HG03066 (cell line): ENCODE results near the gene PPP3R1.

ENCODE experiments used
- ATAC-seq: cut with Tn5 transposase; IDR thresholded peaks from one replicate; pipeline ENCODE4 v1.9.1; 2021; ENCODE audit warnings: low read depth; ENCODE audit not compliant: unreplicated experiment

The PPP3R1 gene, protein sequence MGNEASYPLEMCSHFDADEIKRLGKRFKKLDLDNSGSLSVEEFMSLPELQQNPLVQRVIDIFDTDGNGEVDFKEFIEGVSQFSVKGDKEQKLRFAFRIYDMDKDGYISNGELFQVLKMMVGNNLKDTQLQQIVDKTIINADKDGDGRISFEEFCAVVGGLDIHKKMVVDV

DNA sequence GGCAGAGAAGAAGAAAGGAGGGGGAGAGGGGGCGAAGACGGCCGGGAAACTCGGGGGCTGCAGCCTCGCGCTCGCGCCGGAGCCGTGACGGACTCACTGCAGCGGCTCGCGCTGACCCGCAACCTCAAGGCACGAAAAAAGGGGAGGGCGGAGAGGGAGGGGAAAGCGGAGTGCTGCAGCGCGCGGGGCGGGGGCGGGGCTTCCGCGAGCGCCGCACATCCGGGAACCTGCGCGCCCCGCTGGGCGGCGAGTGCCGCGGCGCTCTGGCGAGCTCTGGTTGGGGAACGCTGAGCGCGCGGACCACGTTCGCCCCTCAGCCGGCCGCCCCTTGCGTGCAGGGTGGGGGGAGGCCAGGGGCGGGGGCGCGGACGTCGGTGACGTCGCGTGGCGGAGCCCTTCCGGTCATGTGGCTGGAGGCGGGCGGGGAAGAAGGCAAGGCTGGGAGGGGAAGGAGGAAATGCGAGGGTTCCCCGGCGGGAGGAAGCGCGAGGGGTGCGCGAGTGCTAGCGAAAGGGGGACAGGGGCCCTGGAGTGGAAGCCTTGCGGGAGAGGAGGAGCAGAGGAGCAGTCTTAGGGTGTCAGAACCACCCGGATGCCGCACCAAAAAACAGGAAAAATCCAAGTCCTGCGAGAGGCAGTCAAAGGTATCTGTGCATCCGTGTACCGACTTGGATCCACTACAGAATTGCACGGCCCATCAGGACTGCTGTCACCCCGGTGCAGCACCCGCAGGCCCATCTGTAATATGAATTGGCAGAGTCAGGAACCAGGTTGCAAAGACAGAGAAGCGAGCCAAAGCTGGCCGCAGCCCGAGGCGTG lies at the start of gene PPP3R1:
TSS of gene PPP3R1 (minus strand) at position 133 of the 819 bp plus-strand sequence. CDS start 405 bp downstream, outside the sequence.
- ATAC-seq: peak; percentile 71

DNA sequence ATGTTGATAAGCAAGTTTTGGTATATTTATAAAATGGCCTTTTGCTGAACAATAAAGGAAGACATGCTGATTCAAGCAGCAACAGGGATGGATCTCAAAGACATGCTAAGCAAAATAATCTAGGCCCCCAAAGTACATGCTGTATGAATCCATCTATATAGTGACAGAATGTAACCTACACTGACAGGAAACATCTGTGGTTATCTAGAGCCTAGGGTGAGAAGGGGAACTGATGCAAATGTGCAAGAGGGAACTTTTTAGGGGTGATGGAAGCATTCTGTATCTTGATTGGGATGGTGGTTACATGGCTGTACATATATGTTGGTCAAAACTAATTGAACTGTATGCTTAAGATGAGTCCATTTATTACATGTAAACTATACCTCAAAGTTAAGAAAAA lies 43.2 kb upstream of the PPP3R1 start:
- ATAC-seq: peak; percentile 76

DNA sequence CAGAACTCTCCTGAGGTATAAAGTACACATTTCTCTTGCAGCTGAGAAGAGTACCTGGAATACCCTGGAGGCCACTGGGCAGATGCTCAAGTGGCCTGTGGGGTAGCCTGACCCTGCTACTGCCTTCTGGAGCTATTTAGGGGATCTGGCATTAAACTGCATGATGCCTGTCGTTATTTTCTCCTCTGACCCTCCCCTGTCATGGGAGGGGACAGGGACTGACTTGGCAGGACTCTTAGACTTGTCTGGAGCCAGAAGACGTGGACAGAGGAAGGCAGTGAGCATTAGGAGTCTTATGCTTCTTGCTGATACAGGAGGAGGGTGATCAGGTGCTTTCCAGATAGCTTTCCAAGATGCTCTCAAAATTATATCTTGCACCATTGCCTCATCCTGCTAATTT lies 42.6 kb upstream of the PPP3R1 start:
- no peak for ATAC-seq

DNA sequence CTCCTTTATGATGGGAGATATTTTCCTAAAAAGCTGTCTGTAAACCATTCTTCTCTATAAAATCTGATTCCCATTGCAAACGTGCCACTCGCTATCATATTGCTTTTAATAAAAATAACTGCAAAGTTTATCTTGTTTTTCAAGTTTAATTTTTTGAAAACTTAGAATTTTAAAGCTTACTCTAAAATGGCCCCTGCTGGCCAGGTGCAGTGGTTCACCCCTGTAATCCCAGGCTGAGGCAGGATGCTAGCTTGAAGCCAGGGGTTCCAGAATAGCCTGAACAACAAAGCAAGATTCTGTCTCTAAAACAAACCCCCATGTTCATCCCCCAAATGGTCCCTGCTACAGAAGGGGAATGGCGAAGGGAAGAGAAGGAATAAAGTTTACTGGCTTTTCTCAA lies 41.9 kb upstream of the PPP3R1 start:
- no peak for ATAC-seq

DNA sequence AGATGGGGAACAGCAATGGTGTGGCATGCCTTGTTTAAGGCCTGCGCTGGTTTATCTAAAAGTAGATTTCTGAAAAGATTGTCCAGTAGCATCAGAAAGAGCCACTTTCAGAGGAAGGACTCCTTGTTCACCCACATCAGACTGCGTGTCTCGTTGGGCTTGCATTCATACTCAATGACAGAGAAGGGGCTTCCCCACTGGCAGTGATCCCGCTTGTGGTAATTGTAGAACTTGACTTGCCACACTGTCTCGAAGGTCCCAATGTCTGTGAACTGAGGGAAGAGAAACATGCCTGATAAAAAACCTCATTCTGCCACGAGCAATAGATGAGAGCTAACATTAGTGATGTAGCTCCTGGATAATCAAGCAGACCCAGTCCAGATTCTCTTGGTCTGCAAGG lies 41.4 kb upstream of the PPP3R1 start:
- ATAC-seq: no peak

DNA sequence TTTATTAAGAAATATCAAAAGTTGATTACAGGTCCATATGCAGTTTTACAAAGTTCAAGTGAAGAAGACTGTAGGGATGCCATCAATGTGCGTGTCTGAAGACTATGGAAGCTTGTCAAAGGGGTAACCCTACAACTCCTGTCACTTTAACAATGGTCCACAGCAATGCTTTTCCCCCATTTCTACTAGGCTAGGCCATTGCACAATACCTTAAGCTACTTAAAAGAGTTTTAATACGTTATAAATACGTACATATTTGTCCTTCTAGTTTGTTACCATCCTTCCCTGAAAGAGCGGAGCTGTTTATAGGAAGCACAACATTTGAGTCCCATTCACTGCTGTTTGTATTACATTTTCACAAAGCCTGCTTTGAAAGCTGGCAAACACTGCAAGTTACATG lies 40.7 kb upstream of the PPP3R1 start:
- no peak for ATAC-seq

DNA sequence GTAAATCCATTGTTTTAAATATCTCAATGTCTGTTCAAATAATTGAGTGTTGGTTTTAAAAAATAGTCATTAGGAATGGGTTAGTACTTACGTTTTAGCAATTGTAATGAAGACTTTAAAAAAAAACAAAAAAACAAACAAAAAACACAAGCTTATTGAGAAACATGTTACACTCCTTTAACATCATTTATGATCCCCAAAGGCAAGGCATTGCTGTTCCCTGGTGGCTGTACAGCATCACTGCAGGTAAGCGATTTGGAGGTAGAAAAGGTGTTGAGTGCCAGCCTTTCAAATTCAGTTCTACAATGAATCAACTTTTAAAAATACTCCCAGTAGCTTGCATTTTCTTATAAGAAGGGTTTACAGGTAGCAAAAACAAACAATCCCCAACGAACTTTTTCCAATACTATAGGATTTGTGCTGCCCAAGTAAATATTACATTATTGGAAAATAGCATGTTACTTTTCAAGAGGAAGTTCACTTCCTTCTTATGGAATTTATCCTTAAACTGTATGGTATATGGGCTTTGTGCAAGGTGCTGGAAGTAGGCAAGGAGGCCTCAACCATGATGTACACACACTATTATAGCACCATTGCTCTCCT lies 39.9 kb upstream of the PPP3R1 start:
- no peak for ATAC-seq

DNA sequence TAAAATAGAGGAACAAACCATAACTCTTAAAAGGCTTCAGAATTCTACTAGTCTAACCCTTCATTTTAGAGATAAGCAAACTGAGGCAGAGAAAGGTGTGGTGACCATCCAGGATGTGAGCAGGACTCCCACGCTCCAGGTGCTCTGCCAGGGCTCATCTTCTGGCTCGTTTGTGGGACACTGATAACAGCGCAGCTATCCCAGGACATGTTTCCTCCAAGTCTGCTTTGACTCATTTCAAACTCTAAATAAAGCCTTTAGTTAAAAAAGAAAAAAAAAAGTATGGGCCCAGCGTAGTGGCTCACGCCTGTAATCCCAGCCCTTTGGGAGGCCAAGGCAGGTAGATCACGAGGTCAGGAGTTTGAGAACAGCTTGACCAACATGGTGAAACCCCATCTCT lies 39.0 kb upstream of the PPP3R1 start:
- ATAC-seq: no peak

DNA sequence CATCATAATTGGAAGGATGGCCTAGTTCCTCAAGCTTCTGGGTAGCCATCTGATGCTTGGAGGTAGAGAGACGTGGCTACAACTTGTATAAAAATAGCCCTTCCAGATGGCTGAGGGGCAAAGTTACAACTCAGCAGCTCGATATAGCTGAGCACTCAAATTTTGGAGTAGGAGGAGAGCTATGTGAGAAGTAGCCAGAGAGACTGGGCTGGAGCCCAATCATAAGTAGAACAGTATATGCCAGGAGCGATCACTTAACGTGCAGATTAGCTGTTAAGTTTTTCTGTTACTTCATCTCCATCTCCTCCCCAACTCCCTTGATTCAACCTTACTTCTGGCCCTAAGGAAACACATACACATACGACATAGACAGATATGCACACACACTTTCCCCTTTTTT lies 38.6 kb upstream of the PPP3R1 start:
- ATAC-seq: no peak

DNA sequence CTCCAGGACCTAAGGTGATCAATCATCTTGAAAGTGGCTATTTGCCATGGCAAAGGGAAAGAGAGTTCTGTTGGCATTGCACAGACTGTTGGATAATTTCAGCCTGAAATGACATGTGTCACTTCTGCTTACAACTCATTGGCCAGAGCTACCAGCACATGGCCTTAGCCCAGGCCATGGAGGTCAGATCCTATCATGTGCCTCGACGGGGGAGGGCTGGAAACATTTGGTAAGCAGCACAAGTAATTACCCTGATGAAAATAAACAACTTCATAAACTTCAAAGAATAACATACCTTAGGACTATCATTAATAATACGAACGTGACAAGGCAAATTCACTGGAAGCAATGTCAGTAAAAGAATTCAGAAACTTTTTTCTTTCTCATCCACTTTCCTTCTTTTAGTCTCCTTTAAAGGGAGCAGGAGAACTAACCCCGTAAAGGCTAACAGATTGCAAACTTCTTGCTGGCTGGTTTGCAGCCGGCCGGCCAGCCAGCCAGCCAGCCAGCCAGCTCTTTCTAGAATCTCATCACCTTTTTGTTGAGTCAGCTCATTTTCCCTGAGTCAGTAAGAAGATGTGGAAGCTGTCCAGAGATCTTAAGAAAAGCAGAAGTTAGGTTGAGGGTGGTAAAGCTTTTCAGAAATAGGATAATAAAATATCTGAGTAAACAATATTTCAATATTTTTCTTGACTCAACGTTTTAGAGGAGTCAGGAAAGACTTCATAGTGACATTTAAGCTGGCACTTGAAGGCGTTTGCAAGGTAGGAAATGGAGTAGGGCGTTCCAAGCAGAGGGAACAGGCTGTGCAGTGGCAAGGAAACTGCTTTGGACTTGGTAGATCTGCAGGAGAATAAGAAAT lies 35.5 kb upstream of the PPP3R1 start:
- no peak for ATAC-seq

DNA sequence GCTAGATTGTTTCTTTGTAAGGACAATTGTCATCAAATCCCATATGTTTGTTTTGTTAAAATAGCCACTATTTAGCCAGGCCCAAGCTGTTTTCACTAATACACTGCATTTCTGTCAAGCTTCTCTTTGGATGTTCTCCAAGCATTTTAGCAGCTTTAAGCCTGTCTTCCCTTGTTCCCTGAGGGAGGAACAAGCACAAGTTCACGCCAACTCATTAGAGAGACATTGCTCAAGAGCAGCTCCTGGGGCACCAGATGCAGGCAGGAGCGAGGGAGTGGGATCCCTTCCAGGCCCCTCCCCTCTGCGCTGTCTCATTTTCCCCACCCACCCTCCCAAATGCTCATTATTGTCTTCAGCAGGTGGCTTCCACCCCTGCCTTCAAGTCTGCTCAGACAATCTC lies 32.6 kb upstream of the PPP3R1 start:
- no peak for ATAC-seq

DNA sequence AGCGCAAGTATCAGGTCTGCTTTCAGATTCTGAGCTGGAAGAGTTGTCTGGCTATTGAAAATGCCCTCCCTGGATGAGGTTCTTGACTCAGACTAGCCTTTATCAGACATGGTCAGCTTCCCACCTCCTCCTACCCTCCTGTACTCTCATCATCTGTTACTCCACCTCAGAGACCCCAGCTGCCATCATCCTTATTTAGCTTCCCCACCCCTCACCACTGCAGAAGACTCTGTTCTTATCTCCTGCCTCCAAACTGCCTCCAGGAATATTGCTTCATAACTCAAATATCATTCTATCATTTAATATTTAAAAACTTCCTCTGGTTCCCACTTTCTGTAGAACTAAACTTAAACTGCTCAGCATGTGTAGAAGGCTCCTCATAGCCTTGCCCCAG lies 31.1 kb upstream of the PPP3R1 start:
- no peak for ATAC-seq

DNA sequence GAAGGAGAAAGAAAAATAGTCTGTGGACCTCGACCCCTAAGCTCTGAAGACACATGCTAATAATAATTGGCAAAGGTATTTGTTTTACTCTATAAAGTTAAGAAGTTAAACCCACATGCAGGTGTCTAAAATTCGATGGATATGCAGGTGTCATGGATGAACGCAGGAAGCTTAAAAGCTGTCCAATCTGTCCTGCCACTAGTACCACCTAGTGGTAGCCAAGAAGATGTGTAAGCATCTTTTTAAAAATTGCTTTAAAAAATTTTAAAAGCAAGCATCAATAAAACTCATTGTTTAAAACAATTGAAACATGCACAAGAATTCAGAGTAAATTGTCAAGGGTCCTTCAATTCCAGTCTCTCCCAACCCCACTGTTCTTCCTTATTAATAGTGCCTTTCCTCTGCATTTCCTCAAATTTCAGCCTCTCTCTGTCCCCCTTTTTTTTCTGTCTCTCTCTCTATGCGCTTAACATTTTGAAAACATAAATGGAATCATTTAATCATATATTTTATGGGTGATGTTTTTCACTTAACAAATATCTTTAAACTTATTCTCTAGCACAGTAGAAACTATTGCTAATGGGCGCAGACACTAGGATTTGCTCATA lies 30.6 kb upstream of the PPP3R1 start:
- no peak for ATAC-seq

DNA sequence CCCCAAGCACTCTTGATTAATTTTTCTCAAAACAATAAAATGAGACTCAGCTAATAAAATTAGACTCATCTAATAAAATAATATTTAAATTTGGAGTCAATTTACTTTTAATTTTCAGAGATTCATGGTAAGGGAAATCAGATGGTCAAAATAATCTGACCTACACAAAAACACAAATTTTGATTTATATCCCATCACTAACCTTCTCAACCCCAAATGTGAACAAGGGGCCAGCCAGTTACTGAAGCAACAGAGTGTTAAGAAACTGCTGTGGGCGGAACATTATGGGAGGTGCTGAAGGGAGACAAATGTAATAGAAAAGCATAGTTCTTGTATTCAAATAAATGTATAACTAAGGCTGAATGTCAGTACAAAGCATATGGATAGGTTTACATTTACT lies 28.5 kb upstream of the PPP3R1 start:
- no peak for ATAC-seq

DNA sequence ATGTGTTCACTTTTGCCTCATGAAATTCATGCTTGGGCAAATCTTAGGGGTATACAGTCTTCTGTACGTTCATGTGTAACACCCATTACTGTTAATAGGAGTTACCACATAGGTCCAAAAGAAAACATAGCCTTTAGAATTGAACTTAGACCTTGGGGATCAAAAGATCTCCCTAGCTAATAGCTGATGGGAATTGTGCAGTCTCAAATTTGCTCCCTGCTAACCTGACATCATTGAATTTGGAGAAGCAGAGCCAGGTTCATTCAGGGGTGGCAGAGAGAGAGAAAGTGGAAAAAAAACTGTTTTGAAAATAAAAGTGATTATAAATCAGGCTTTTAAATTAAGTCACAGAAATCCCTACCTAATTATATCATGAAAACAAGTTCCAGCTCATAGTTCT lies 28.0 kb upstream of the PPP3R1 start:
- no peak for ATAC-seq

DNA sequence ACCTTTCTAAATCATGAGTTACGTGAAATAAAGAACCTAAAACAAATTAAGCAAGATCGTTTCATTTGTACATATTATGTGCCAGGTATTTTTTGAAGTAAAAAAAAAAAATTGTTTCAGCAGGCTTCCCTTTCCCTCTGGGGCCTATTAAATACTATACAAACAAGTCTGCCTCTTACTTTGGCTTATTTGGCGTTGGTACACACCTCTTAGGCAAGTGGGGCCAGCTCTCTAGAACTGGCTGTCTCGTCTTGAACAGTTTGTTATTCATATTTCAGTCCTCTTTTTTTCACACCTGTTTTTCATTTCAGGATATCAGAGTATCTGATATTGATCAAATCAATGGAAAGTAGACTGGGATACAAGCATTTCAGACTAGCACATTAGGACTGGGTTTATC lies 27.4 kb upstream of the PPP3R1 start:
- no peak for ATAC-seq

DNA sequence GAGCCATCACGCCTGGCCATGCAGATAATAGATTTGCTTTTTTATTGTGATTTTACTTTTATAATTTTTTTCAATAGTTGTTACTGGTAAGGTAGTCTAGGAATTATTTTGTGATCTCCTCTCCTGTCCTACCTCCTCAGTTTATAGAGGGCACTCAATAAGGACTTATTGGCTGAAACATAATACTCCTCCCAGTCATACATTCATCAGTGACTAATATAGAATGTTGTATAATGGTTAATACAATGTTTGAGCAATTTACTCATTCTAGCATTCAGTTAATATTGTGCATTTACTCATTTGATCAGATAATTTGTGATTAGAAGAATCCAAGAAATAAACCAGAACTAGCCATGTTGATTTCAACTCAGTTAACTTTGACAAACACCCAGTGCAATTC lies 25.8 kb upstream of the PPP3R1 start:
- ATAC-seq: no peak

DNA sequence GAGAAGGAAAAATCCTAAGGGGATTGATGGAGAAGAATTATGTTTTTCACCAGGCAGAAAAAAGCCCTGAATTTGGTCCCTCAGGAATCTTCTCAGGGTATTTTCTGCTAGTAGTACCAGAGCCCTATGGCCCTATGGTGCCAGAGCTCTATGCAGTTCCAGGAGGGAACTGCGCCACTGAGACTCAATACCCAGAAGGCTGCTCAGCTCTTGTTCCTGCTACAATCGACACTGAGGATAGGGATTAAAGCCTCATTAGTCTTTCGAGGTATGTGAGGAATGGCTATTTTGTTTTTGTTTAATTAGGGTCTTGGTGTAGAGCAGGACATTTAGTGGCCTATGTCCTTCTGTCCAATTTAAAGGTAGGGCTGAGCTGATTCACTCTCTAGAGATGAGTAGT lies 21.7 kb upstream of the PPP3R1 start:
- no peak for ATAC-seq

DNA sequence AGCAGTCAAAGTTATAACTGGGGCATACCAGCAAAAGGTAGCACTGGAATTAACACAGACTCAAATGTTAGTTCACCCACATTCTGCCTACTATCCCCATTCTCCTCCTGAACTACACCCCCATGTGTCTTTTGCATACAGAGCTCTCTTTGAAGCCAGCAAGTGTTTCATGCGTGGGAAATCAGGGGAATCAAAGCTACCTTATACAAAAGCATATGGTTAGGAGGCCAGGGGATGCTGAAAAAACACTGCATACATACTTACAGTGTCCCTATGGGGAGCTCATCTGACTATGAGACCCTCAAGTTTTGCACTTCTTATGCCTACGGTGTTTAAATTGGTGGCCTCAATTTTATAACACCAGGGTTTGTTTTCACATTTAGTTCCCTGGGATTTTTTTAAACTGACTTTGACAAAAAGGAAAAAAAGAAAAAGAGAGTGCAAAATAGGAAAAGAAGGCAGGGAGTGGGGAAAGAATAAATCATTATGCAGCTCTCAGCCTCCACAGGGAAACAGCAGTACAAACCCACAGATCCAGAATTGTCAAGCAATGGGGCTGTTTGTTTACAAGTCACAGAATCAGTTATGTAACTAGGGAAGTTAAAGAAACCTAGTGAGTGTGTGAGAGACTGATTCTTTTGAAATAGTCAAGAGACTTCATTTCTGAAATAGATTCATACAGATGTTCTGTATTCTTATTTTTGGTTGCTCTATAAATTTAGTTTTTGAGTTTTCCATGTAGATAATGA lies 20.1 kb upstream of the PPP3R1 start:
- no peak for ATAC-seq

DNA sequence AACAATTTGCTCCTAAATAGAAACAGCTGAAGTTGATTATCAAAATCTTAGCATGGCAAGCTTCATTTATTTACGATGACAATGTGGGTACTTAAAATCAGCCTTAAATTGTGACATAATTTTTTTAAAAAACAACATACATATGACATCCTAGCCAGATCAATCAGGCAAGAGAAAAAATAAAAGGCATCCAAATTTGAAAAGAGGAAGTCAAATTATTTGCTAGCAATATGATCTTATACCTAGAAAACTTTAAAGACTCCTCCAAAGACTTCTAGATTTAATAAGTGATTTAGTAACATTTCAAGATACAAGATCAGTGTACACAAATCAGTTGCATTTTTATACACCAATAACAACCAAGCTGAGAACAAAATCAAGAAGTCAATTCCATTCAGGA lies 14.3 kb upstream of the PPP3R1 start:
- ATAC-seq: no peak
